Kasumi-1 (cell line): ENCODE measurements around the gene GALNT11.
"Not testable (repeated sequence)": the region's sequence is repeated elsewhere in the genome, so short reads cannot be mapped to it uniquely, and the experiment has no call there.

Experiments used
- DNase-seq, 2 experiments: peaks; one replicate each; lab custom pipeline; 2025; lab: John Stamatoyannopoulos, UW

GALNT11 gene

DNA sequence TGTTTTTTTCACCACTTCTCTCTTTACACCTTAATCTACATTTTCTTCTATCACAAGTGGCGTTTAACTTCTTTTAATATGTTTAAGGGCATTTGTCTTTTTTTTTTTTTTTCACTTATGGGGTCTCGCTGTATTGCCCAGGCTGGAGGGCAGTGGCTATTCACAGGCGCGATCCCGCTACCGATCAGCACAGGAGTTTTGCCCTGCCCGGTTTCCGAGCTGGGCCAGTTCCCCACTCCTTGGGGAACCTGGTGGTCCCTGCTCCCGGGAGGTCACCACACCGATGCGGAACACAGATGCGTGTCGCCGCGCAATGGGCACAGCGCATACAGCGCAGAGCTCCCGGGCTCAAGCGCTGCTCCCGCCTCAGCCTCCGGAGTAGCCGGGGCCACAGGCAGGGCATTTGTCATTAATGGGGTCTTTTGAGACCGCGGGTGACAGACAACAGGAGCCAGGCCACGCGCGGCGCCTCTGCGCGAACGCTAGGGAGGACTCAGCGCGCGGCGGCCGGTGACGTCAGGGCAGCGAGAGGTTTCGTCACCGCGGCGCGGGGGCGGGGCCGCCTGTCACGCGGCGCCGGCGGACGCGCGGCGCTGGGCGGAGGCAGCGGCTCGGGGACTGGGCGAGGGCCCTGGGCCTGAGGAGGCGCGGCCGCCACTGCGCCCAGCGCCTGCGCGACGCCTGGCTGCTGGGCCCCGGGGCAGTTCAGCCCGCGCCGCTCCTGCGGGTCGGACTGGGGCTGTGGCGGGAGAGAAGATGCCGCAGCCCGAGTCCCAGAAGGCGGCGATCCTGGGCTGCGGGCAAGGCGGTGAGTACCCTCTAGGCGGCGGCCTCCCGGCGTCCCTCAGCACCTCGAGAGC lies at the start of gene GALNT11:
Gene GALNT11 (plus strand): TSS at position 598 of the 860 bp plus-strand sequence. CDS start 68,554 bp downstream, outside the sequence.
- DNase-seq = peak; percentile 66 to 68

DNA sequence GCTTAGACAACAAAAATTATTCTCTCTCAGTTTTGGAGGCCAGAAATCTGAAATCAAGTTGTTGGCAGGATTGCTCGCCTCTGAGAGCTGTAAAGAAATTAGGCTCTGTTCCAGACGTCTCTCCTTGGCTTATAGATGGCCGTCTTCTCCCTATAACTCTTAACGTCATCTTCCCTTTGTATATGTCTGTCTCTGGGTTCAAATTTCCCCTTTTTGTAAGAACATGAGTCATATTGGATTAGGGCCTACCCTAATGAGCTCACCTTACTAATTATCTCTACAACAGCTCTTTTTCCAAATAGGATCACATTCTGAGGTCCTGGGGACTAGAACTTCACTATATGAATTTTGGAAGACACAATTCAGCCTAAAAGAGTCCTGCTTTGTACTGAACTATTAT lies 46.9 kb upstream of the GALNT11 start:
- no peak for DNase-seq

DNA sequence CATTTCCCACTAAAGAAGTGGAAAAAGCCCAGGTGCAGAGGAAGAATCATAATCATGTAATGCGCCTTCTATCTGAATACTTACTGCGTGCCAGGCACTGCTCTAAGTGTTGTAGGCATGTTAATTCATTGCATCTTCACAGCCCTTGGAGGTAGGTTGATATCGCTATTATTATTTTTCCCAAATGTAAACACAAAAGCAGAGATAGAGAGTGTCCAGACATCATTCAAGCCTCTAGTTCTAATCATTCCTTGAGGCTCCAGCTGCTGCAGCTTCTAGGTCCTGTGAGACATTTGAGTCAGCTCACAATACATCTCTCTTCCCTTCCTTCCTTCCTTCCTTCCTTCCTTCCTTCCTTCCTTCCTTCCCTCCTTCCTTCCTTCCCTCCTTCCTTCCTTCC lies 44.3 kb upstream of the GALNT11 start:
- DNase-seq = no peak

DNA sequence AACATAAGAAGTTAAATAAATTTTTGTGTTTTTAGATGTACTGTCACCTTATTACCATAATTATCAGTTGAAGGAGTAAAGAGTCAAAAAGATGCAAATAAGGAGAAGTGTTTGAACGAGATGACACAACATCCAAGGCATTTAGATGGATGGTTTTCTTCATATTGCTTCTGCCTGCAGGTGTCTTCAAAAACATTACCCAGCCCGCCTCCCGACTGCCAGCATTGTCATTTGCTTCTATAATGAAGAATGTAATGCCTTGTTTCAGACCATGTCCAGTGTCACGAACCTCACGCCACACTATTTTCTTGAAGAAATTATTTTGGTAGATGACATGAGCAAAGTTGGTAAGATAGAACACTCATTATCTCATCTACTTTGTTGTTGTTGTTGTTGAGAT lies 42.7 kb upstream of the GALNT11 start:
- DNase-seq = no peak

DNA sequence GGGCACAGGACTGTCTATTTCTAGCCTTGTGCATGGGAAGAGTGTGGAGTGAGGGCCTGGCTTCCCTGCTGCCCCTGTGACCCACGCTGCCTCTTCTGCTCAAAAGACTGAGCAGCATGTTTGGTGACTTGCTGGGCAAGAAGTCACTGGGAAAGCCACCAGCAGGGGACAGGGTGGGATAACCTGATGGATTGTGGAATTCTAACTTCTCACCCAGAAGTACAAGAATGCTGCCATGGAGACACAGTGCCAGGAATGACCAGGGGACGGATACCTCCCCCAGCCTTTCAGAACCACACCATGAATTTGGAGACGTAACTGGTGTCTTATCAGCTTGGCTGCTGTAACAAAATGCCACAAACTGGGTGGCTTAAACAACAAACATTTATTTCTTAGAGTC lies 40.9 kb upstream of the GALNT11 start:
- no peak for DNase-seq

DNA sequence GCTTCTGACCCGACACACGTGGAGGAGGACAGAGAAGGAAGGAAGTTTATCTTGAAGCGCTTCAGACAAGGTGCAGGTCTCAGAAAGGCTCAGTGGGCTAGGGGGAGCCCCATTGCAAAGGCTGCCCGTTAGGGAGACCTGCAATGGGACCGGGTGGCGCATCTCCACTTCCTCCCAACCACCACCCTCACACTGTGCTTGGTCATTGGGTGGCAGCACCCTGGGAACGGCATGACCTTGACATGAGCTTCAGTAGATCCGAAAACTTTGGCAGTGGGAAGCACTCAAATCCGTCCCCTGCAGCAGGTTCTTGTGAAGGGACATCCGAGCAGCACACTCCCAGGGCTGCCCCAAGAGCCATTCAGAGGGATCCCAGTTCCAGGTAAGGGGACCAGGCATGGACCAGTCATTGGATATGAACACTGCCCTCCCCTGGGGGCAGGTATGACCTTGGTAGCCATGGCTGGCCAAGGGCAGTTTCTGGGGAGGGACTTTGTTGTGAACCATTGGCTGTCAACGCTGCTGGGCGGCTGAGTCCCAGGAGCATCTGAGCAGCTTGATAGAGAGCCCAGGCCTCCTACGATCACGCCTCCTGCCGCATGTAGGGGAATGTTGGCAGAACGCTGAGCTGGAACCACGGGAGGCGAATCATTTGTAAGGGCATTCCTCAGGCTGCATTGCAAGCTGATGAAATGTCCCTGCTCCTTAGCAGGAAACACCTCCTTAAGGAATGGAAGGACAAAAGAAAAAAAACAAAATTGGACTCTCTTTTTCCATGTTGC lies 37.5 kb upstream of the GALNT11 start:
- DNase-seq = no peak

DNA sequence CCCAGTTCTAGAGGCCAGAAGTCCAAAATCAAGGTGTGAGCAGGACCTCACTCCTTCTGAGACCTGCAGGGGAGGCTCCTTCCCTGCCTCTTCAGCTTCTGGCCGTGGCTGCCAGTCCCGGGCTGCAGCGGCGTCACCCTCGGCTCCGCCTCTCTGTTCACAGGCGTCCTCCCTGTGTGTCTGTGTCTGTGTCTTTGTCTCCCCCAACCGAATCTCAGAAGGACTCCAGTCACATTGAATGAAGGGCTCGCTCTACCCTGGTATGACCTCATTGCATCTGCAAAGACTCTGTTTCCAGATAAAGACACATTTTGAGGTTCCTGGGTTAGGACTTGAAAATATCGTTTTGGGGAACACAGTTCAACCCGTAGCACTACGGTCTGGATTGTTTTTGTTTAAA lies 33.1 kb upstream of the GALNT11 start:
- DNase-seq = peak; percentile 82 to 92

DNA sequence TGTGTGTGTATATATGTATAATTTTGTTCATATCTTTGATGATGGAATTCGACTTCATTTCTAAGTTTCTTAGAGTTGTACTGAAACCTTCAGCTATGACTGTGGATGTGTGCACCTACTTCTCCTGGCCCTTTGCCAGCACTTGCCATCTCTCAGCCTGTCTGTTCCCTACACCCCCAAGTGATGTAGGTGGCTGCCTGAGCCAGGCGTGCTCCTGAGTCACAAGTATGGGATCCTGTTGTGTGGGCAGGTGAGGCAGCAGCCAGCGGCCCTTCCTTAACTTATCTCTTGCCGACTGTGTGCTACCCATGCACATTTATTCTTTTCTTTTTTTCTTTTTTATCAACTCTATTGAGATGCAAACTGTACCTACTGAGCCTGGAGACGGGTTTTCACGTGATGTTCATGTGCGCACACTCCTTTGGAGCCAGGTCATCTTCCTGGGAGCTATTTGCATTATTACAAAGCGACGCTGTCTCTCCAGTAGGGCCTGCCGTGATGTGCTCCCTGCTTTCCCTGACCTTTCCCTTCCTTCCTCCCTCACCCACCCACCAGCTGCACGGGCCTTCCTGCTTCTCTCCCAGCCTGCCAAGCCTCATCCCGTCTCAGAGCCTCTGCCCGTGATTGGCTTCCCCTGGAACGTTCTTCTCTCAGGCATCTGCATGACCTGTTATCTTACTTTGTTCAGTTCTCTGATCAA lies 31.3 kb upstream of the GALNT11 start:
- DNase-seq = no peak

DNA sequence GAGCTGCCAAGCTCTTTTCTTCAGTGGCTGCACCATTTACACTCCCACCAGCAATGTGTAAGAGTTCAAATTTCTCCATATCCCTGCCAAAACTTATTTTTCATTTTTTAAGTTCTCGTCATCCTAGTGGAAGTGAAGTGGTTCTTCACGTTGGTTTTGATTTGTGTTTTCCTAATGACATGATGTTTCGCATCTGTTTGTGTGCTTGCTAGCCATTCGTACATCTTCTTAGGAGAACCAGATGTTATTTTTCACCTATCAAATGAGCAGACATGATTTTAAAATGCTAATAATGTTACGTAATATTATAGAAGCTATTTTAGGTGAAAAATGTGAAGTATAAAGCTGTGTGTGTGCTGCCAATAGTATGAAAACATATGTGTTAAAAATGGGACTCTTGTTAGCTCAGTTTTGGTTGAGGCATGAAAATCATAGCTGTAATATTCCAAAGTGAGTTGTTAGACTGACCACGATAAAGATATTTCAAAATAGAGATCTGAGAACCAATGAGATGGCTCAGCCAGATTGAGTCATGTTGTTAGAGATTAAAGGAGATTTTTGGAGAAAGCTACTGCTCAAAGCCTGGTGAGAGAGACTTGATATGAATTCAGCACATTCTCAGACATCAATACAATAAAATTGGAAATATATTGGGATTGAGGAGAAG lies 25.9 kb upstream of the GALNT11 start:
- DNase-seq = no peak

DNA sequence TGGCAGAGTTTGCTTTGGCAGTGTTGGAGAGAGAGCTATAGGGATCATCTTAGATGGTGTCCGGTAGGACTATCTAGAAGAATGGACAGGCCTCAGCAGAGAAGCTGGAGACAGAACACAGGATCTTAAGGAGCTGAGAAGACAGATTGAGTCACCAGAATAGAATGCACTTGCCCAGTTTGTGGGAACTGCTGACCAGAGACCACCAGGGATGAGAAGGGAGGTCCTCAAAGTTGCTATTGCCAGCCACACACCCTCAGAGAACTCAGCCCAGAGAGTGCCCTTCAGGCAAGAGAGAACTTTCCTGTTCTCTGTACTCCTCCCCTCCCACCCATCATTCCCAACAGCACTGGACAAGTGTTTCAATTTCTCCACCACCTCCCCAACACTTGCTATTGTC lies 25.3 kb upstream of the GALNT11 start:
- no peak for DNase-seq

DNA sequence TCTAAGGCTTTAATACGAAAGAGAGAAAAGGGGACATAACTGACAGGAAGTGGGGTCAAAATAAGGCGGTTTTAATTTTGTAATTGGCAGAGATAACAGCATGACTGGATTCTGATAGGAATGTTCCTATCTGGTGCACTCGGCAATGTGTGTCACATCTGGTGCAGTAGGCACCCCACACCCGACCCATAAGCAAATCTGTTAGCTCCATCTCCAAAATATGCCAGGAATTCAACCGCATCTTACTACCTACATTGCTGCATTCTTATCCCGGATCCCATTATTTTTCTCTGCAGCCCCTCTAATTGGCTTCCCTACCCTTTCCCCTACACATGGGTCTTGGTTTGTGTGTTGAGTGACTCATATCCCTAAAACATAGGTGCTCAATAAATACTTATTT lies 19.1 kb upstream of the GALNT11 start:
- no peak for DNase-seq

DNA sequence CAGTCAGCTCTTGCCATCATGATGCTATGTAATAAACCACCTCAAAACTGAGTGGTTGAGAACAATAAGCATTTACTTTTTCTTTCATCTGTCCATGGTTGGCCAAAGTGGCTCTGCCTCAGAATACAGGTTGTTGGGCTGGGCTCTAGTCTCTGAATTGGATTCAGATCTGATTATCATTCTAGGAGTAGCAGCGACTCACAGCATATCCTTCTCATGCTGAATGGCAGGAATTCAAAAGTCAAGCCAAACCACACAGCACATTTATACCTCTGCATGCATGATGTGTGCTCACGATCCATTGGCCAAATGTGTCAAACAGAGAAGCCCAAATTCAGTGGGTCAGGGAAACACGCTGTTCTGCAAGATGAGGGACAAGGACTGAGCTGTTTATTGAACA lies 13.6 kb upstream of the GALNT11 start:
- DNase-seq = no peak

DNA sequence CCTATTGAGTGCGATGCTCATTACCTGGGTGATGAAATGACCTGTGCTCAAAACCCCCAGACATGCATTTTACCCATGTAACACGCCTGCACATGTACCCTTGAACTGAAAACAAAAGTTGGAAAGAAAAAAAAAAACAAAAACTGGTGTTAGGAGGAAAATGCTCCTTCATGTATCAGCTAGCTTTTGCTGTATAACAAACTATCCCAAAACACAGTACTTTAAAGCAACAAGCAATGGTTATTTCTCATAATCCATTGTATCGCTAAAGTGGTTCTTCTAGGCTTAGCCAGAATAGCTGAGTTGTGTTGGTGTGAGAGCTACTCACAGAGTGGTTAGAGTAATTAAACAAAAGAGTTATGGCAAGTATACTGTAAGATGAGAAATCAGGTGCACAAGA lies 12.2 kb upstream of the GALNT11 start:
- DNase-seq = no peak

DNA sequence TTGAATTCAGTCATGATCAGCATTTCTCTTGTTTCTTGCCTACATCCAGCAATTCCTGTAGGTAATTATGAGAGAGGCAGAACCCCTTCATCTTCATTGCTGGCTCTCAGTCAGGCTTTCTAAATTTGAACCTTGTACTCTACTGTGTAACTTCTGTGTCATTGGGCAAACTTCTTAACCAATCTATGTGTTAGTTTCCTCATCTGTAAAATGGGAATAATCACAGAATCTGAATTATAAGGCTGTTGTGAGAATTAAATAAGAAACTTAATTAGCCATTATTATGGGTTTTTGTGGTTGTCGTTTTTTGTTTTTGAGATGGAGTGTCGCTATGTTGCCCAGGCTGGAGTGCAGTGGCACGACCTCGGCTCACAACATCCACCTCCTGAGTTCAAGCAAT lies 11.5 kb upstream of the GALNT11 start:
- DNase-seq = no peak

DNA sequence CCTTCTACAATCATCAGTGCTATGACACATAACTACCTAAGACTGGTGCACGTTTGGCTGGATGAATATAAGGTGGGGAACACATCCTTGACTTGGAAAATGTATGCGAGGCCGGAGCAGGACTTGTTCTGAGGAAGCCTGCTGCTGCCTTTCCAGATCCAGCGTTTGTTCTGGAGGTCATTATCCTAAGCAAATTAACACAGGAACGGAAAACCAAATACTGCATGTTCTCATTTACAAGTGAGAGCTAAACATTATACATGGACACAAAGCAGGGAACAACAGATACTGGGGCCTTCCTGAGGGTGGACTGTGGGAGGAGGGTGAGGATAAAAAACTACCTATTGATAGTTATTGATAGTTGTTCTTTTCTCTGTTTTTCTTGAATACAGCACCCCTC lies 10.8 kb upstream of the GALNT11 start:
- DNase-seq = no peak

DNA sequence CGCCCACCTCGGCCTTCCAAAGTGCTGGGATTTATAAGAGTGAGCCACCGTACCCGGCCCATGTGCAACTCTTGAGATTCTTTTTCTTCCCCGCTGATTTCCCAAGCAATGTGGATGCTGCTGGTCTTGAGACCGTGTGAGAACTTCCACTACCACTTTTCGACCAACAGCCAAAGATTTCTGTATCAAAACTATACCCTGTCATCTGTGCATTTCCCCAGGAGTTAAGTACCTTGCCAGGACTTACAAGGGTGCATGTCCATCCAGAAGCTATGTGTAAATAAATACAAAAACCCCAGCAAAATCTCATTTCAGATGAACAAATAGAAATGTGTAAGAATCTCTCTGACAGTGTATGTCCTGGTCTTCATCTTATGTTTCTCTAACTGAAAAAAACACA lies 9.9 kb upstream of the GALNT11 start:
- DNase-seq = no peak

DNA sequence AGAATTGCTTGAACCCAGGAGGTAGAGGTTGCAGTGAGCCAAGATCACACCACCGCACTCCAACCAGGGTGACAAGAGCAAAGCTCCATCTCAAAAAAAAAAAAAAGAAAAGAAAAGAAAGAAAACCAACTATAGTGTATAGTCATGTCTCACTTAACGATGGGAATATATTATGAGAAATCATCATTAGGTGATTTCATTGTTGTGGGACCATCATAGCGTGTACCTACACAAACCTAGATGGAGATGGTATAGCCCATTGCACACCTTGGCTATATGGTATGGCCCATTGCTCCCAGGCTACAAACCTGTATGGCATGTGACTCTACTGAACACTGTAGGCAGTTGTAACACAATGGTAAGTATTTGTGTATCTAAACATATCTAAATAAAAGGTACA lies 8.5 kb upstream of the GALNT11 start:
- no peak for DNase-seq

DNA sequence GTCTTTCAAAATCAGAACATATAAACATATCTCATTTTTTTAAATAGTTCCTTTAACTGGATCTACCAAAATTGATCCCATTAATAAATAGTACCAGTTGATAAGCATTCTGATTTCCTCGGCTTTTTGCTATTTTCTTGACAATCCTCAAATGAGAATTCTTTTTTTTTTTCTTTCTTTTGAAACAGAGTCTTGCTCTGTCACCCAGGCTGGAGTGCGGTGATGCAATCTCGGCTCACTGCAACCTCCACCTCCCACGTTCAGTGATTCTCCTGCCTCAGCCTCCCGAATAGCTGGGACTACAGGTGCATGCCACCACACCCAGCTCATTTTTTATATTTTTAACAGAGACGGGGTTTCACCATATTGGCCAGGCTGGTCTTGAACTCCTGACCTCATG lies 7.8 kb upstream of the GALNT11 start:
- DNase-seq = not testable (repeated sequence)

DNA sequence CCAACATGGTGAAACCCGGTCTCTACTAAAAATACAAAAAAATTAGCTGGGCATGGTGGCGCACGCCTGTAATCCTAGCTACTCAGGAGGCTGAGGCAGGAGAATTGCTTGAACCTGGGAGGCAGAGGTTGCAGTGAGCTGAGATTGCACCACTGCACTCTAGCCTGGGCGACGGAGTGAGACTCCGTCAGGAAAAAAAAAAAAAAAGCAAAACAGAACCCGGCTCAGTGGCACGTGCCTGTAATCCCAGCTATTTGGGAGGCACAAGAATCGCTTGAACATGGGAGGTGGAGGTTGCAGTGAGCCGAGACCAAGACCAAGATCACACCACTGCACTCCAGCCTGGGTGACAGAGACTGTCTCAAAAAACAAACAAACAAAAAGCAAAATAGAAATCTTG lies 3.7 kb upstream of the GALNT11 start:
- DNase-seq = not testable (repeated sequence)

DNA sequence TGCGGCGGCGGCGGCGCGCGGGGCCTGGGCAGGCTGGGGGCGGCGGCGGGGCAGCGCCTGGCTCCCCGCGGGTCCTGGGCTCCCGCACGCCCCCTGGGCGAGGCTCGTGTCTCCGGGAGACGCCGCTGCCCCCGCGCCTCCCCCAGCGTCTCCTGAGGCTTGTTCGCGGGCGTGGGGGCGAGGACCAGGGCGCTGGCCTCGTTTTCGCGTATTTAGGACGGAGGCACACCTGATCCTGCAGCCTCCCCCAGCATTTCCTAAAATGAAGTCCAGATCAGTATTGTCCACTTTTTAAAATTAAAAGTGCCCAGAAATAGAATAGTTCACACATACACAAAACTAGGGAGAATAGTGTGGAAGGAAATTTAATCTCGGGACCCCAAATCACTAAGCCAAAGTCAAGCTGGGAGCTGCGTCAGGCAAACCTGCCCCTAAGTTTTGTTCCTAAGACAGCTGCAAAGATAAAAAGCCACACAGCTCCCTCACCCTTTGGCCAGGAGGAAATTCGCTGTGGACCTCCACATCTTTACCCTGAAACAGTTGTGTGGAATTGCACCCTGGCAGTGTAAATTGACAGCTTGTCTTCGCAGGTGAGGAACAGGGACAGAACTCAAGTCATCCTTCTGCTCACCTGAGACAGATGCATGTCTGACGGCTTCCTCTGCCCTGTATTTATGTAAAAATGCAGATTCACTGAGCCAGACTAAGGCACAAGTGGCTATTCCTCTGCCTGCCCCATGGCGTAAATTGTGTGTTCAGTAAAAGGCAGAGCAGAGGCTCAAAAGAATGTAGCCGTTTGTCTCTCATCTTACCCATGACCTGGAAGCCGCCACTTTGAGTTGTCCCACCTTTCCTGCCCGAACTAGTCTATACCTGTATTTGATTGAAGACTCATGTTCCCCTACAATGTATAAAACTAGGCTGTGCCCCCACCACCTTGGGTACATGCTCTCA lies 740 bp downstream of the GALNT11 start:
- DNase-seq = no peak
